ENCODE data around the gene CTIF.

The CTIF gene

DNA sequence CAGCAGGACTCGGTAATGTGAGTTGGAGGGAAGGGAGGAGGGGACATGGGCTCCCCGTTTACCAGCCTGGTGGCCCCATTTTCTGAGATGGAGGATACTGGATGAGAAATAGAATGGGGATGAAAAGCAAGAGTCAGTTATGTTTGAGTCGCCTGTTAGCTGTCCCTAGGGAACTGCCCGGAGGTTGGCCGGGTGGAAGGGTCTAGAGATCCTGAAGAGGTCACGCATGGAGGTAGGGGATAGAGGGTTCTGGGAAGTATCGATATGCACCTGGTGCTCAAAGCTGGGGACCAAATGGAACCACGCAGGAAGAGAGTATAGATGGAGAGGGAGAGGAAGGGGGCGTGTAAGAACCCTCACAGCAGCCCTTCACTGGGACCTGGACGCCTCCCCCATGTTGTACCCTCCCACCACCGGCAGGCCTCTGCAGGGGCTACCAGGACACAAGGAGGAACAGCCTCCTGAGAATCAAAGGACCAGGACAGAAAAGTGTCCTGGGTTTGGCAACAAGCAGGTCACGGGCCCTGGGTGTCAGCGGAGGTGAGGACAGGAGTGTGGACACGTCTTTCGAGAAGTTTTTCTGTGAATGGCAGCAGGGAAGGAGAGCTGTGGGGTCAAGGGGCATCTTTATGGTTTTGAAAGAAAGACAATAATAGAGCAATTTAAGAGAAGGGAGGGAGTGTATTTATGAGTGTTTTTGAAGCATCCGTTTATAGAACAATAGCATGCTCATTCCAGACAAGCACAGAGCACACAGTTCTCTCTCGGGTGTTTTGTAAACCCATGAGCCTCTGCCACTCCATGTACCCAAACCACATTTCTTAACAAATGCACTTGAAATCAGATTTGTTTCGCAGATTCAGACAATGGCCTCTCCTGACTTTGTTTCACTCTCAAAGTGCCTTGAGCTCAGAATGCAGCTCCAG, 279.8 kb downstream of the CTIF start:
- DNase-seq (ENCODE audit: insufficient read length, low spot score) (no peak), FAIRE-seq (no peak)
- TF ChIP-seq POLR2AphosphoS5 (IDR thresholded peaks at IDR 0.05; ENCODE audit: low read depth, low read length) (no peak), TAF1 (IDR thresholded peaks at IDR 0.05; ENCODE audit: low read depth, low read length) (no peak), POLR2A (IDR thresholded peaks at IDR 0.05; ENCODE audit: low read depth, low read length) (no peak), POU2F2 (IDR thresholded peaks at IDR 0.05; ENCODE audit: low read depth, low read length) (no peak), SPI1 (IDR thresholded peaks at IDR 0.05; ENCODE audit: low read depth, low read length) (no peak), PAX5 (IDR thresholded peaks at IDR 0.05; ENCODE audit: insufficient read depth, low read length, severe bottlenecking) (no peak)

DNA sequence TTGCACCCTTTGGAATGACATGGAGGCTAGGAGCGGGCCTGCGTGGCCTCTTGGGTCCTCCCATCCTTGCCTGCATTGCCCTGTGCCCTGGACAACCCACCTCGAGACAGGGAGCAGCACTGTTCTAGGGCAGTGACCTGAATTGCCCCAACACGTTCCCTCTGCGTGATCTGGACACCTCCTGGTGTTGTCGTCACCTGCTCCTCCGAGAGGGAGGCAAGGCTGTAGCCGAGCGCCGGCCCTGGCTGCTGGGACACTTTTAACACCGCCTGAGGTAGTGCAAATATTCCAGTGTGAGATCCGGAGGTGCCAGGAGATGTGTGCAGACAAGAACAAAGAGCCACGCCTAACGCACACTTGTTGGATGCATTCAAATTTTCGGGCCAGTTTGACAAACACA, 280.4 kb downstream of the CTIF start:
- FAIRE-seq = no peak
- DNase-seq (ENCODE audit: insufficient read length, low spot score) = no peak
- TF ChIP-seq POLR2AphosphoS5 (IDR thresholded peaks at IDR 0.05; ENCODE audit: low read depth, low read length) (no peak), SPI1 (IDR thresholded peaks at IDR 0.05; ENCODE audit: low read depth, low read length) (no peak), POU2F2 (IDR thresholded peaks at IDR 0.05; ENCODE audit: low read depth, low read length) (no peak), PAX5 (IDR thresholded peaks at IDR 0.05; ENCODE audit: insufficient read depth, low read length, severe bottlenecking) (no peak), TAF1 (IDR thresholded peaks at IDR 0.05; ENCODE audit: low read depth, low read length) (no peak), POLR2A (IDR thresholded peaks at IDR 0.05; ENCODE audit: low read depth, low read length) (no peak)

DNA sequence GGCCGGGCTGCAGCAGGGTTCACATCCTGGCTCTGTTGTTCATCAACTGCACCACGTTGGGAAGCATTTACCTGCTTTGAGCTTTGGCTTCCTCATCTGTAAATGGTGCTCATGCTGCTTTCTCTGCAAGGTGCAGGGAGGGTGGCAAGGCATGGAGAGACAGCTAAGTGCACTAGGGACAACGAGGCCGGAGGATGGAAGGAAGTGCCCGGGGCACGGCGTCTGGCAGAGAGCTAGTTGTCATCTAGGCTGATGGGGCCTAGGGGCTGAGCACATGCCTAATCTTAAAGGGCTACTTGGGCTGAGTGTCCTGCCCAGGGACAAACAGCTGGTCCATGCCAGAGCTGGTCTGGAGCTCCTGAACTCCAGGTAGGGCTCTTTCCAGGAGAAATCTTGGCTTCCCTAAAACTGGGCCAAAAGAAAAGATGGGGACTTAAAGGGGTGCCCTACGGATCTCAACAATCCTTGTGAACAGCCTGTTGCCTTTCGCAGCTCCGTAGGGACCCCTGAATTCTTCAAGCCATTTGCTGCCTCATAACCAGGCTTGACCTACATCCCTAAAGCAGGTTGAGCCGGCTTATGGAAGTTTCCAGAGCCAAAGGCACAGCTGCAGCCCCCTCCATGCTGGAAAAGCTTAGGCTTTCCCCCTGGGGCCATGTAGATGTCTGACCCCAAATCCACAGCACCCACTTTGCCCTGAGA, 281.1 kb downstream of the CTIF start:
- DNase-seq (ENCODE audit: insufficient read length, low spot score) (no peak), FAIRE-seq (peak; percentile 35)
- TF ChIP-seq PAX5 (IDR thresholded peaks at IDR 0.05; ENCODE audit: insufficient read depth, low read length, severe bottlenecking) (no peak), POLR2A (IDR thresholded peaks at IDR 0.05; ENCODE audit: low read depth, low read length) (no peak), POU2F2 (IDR thresholded peaks at IDR 0.05; ENCODE audit: low read depth, low read length) (no peak), TAF1 (IDR thresholded peaks at IDR 0.05; ENCODE audit: low read depth, low read length) (no peak), POLR2AphosphoS5 (IDR thresholded peaks at IDR 0.05; ENCODE audit: low read depth, low read length) (no peak), SPI1 (IDR thresholded peaks at IDR 0.05; ENCODE audit: low read depth, low read length) (no peak)

DNA sequence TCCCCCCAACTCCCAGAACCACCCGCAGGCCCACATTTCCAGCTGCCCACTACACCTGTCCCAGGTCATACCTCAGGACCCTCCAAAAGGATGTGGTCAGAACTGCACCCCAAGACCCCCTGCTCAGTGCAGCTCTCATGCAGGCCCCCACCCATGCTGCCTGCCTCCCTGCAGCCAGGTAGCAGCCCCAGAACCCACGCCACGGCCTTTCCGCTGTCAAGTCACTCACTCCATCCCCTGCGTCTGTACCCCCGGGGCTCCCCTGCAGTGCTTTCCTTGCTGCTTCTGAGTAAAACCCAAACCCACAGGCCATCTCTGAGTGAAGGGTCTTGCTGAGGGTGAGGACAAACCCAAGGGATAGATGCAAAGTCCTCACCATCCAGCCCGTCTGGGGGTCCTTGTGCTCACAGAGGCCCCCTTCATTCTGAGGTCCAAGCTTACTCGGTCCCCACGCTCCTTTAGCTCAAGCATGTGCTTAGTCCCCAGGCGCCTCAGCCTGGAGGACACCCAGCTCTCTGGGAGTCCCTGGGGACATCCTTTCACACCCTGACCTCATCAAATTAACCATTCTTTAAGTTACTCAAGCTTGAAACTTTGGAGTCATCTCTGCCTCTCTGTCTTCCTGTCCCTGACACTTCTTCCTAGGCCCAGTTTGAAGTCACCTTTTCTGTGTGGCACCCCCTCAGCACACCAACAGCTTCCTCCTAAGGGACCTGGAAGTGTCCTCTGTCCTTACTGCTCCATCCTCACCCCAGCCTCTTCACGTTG, 281.8 kb downstream of the CTIF start:
- DNase-seq (ENCODE audit: insufficient read length, low spot score) = peak; percentile 64
- FAIRE-seq = peak; percentile 86
- TF ChIP-seq PAX5 (IDR thresholded peaks at IDR 0.05; ENCODE audit: insufficient read depth, low read length, severe bottlenecking) (peak; percentile 49), SPI1 (IDR thresholded peaks at IDR 0.05; ENCODE audit: low read depth, low read length) (peak; percentile 28; the same call in 1 of the 2 replicates), POLR2AphosphoS5 (IDR thresholded peaks at IDR 0.05; ENCODE audit: low read depth, low read length) (no peak), POU2F2 (IDR thresholded peaks at IDR 0.05; ENCODE audit: low read depth, low read length) (0 out of 2 replicates have a peak, but pooled peaks have one; percentile 42), TAF1 (IDR thresholded peaks at IDR 0.05; ENCODE audit: low read depth, low read length) (no peak), POLR2A (IDR thresholded peaks at IDR 0.05; ENCODE audit: low read depth, low read length) (no peak)

DNA sequence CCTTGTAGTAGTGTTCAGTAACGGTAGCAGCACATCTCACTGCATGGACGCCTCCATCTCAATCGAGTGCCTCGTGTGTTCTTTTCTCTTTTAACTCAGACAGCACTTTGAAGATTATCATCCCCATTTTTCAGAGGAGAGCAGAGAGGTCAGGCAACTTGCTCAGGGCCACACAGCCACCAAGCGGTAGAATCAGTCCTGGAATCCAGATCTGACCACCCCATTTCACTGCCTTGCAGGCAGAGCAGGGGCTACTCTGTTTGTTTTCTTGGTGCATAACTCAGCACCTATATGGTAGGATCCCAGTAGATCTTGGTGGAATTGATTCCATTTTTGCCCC, 282.4 kb downstream of the CTIF start:
- FAIRE-seq (no peak), DNase-seq (ENCODE audit: insufficient read length, low spot score) (no peak)
- TF ChIP-seq SPI1 (IDR thresholded peaks at IDR 0.05; ENCODE audit: low read depth, low read length) (no peak), POU2F2 (IDR thresholded peaks at IDR 0.05; ENCODE audit: low read depth, low read length) (no peak), PAX5 (IDR thresholded peaks at IDR 0.05; ENCODE audit: insufficient read depth, low read length, severe bottlenecking) (no peak), POLR2A (IDR thresholded peaks at IDR 0.05; ENCODE audit: low read depth, low read length) (no peak), TAF1 (IDR thresholded peaks at IDR 0.05; ENCODE audit: low read depth, low read length) (no peak), POLR2AphosphoS5 (IDR thresholded peaks at IDR 0.05; ENCODE audit: low read depth, low read length) (no peak)

DNA sequence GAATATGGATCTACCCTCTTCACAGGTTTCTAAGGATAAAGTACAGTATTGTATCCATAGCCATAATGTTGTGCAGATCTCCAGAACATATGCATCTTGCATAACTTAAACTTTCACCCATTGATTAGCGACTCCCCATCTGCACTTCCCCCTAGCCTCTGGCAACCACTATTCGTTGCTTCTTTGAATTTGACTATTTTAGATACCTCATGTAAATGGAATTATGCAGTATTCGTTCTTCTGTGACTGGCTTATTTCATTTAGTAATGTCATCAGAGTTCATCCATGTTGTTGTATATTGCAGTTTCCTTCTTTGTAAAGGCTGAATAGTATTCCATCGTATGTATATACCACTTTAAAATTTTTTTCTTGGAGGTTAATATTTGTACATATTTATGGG, 283.0 kb downstream of the CTIF start:
- FAIRE-seq (no peak), DNase-seq (ENCODE audit: insufficient read length, low spot score) (no peak)
- no peak for TF ChIP-seq PAX5 (IDR thresholded peaks at IDR 0.05; ENCODE audit: insufficient read depth, low read length, severe bottlenecking)
- TF ChIP-seq TAF1 (IDR thresholded peaks at IDR 0.05; ENCODE audit: low read depth, low read length) = no peak
- TF ChIP-seq POLR2A (IDR thresholded peaks at IDR 0.05; ENCODE audit: low read depth, low read length) = no peak

DNA sequence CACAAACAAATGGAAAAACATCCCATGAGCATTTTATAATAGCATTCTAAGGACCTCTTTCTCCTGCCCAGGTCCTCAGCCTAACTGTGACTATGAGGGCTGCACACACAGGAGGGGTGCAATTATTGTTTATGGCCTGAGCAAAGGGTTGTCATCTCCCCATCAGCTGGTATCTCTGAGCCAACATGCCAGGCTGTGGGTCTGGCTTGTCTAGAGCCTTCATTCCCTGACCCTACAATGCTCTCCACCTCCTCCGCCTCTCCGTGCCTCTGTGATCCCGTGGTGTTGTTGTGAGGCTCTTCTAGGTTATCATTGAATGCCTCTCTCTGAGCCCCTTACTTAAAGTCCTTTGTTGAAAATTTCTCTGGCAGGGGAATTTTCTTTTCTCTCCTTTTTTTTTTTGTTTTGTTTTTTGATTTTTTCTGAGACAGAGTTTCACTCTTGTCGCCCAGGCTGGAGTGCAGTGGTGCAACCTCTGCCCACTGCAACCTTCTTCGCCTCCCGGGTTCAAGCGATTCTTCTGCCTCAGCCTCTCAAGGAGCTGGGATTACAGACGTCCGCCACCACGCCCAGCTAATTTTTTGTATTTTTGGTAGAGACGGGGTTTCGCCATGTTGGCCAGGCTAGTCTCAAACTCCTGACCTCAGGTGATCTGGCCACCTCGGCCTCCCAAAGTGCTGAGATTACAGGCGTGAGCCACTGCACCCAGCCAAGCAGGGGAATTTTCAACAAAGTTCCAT, 285.6 kb downstream of the CTIF start:
- no peak for TF ChIP-seq POU2F2 (IDR thresholded peaks at IDR 0.05; ENCODE audit: low read depth, low read length)
- no peak for TF ChIP-seq PAX5 (IDR thresholded peaks at IDR 0.05; ENCODE audit: insufficient read depth, low read length, severe bottlenecking)
- TF ChIP-seq POLR2AphosphoS5 (IDR thresholded peaks at IDR 0.05; ENCODE audit: low read depth, low read length) = no peak
- no peak for TF ChIP-seq POLR2A (IDR thresholded peaks at IDR 0.05; ENCODE audit: low read depth, low read length)
- TF ChIP-seq SPI1 (IDR thresholded peaks at IDR 0.05; ENCODE audit: low read depth, low read length) = no peak
- no peak for TF ChIP-seq TAF1 (IDR thresholded peaks at IDR 0.05; ENCODE audit: low read depth, low read length)
- FAIRE-seq (no peak), DNase-seq (ENCODE audit: insufficient read length, low spot score) (no peak)

DNA sequence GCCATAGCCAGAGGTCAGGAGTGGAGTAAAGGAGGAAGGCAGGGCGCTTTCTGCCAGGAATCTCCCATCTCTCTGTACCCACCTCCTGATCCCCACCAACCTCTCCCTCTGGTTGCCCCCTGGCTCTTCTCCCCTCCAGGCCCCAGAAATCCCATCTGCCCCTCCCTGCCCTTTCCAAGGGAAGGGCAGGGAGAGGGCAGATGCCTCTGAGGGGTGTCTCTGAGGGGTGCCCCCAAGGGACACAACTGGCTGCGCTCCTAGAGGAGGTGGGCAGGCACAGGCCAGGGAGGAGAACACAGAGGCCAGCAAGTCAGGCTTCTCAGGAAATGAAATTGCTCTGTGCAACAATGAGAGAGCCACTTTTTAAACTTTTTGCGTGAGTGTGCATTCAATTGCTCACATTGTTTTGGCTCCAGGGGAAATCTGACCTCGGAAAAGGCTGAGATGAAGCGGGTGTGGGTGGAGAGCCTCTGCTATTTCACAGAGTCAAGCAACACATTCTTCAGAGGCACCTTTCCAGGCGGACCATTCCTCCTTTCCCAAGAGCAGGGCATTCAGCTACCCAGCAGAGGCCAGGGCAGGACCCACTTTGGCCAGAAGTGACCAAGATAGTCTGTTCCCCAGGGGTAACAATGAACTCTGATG, 286.4 kb downstream of the CTIF start:
- TF ChIP-seq SPI1 (IDR thresholded peaks at IDR 0.05; ENCODE audit: low read depth, low read length) (no peak), POU2F2 (IDR thresholded peaks at IDR 0.05; ENCODE audit: low read depth, low read length) (no peak), TAF1 (IDR thresholded peaks at IDR 0.05; ENCODE audit: low read depth, low read length) (no peak)
- FAIRE-seq = no peak
- no peak for DNase-seq (ENCODE audit: insufficient read length, low spot score)

Data from GM12891 (cell line).